BE2C (cell line): ENCODE results near the gene GNB1. TPM values are rescaled to one million over a fixed set of nuclear protein-coding genes. Genes with fewer than 3 reads are reported as not detected.

Experiments
- DNase-seq: peaks from one replicate; pipeline ENCODE4 v3.0.0-alpha.2; 2020
- H3K27me3 ChIP-seq: fragments of 250-450 bp; sonication (Bioruptor Pico); 2 replicates; pipeline ENCODE4 v1.5.1; 2020; ENCODE audit warnings: mild to moderate bottlenecking
- H3K36me3 ChIP-seq: fragments of 250-450 bp; sonication (Bioruptor Pico); 2 replicates; pipeline ENCODE4 v1.5.1; 2020; ENCODE audit warnings: mild to moderate bottlenecking
- H3K4me1 ChIP-seq: fragments of 250-450 bp; sonication (Bioruptor Pico); 2 replicates; pipeline ENCODE4 v1.5.1; 2020
- H3K4me3 ChIP-seq: 2 replicates; pipeline ENCODE4 v1.5.1; 2011; ENCODE audit warnings: low read depth, low read length
- H3K9me3 ChIP-seq: fragments of 250-450 bp; sonication (Bioruptor Pico); 2 replicates; pipeline ENCODE4 v1.5.1; 2020
- polyA plus RNA-seq: library from polyadenylated mRNA; unstranded; fragments of >200 nt; gene quantifications from one replicate; pipeline ENCODE4 v1.2.1, GENCODE V29; 2012; ENCODE audit warnings: low read depth, missing spikeins; ENCODE audit not compliant: insufficient read length, insufficient read depth
- TF ChIP-seq, protein P1 (sequence below): IDR thresholded peaks from 2 replicates; pipeline ENCODE4 v1.5.1; 2012; ENCODE audit warnings: mild to moderate bottlenecking, low read depth, low read length

The GNB1 gene
- polyA plus RNA-seq: 688 TPM

DNA sequence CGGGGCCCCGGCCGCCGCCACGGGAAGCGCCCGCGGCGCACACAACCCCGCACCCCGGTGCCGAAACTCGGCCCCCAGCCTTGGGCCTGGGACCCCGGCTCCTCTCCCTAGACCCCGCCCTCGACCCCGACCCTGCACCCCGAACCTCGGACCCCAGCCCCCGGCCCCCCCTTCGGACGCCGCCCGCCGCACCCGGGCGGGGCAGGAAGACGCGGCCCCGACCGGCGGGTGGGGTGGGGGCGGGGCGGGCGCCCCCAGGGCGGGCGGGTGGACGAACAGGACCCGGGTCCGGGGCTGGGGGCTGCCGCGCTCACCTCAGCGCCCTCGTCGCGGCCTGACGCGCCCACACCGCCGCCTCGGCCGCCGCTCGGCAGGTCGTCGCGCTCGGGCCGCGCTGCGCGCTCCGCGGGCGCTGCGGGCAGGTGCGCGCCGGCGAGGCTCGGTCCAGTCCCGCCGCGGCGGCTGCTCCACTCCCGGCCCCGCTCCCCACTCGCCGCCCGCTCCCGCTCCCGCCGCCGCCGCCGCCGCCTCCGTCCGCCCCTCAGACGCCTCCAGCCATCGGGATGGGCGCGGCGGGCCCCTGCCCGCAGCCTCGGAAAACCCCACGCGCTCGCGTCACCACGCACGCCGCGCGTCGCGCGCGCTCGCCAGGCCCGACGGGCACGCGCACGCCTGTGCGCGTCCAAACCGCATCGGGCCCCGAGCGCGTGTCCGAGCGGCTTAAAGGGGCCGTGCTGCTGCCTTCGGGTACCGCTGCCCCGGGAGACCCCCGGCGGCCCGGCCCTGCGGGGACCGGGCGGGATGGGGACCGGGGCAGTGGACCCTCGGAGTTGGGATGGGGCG lies at the start of gene GNB1:
TSS of gene GNB1 (minus strand) at position 582 of the 843 bp plus-strand sequence. CDS start 65,634 bp downstream, outside the sequence.
- DNase-seq: peak; percentile 92
- TF ChIP-seq, protein P1, sequence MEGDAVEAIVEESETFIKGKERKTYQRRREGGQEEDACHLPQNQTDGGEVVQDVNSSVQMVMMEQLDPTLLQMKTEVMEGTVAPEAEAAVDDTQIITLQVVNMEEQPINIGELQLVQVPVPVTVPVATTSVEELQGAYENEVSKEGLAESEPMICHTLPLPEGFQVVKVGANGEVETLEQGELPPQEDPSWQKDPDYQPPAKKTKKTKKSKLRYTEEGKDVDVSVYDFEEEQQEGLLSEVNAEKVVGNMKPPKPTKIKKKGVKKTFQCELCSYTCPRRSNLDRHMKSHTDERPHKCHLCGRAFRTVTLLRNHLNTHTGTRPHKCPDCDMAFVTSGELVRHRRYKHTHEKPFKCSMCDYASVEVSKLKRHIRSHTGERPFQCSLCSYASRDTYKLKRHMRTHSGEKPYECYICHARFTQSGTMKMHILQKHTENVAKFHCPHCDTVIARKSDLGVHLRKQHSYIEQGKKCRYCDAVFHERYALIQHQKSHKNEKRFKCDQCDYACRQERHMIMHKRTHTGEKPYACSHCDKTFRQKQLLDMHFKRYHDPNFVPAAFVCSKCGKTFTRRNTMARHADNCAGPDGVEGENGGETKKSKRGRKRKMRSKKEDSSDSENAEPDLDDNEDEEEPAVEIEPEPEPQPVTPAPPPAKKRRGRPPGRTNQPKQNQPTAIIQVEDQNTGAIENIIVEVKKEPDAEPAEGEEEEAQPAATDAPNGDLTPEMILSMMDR: no peak
- peaks cover 7% of the 10 kb centered on the region for H3K4me1 ChIP-seq

DNA sequence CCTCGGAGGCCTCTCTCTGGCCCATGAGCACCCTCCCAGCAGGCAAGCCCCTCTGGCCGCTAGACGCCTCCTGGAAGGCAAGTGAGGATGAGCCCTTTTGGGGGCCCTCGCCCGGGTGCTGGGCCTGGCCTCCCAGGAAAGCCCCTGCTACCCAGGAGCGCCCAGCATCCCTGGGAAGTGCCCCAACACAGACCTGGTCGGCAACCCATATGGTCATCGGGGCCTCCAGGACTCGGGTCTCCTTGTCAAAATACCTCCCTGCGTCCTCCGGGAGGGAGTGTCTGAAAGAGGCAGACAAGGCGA lies 49.2 kb upstream of the GNB1 start:
- no peak for DNase-seq
- Histone ChIP-seq H3K9me3 (no peaks in the 10 kb centered on the region), H3K4me1 (peaks cover 2% of the 10 kb centered on the region; the same call in 1 of the 2 replicates), H3K36me3 (no peaks in the 10 kb centered on the region), H3K27me3 (no peaks in the 10 kb centered on the region), H3K4me3 (no peak overlapping the region)
- TF ChIP-seq, protein P1: no peak

More for the DNA sequence above, at the start of gene GNB1:
- H3K36me3 ChIP-seq: peaks cover 6% of the 10 kb centered on the region
- peak within 1 kb of the TSS; percentile 86 for H3K4me3 ChIP-seq
- H3K9me3 ChIP-seq: no peaks in the 10 kb centered on the region
- H3K27me3 ChIP-seq: no peaks in the 10 kb centered on the region

DNA sequence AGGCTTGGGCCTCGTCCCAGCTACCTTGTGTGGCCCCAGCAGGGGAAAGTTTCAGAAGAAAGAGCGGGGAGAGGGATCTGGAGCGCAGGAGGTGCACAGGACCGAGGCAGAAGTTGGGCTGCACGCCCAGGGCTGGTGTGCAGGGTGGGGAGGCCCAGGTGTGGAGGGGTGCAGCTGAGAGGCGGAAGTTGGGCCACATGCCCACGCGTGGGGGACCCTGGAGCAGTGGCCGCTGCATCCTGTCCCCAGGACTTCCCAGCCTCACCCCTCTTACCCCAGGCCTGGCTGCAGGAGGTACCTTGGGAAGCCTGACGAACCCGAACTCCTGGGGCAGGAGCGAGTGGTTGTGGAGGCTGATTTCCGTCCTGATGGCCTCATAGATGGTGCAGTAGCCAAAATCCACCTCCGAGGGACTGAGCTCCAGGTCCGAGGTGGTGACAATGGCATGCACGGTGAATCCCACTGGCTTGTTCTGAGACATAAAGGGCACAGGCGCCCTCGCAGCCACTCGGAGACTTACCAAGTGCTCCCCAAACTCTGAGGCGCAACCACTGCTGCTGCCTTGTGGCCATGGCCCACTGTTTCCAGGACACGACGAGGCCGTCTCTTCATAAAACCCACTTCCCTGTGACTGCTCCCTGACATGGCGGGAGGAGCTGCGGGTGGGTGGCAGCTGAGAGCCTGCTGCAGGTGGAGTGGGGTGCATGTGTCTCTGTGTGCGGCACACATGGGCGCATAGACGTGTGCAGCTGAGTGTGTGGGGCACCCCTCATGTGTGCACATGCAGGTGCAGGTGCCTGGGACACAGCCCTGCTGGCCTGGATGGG lies 48.6 kb upstream of the GNB1 start:
- no peaks in the 10 kb centered on the region for H3K27me3 ChIP-seq
- no peaks in the 10 kb centered on the region for H3K36me3 ChIP-seq
- TF ChIP-seq, protein P1: no peak
- DNase-seq: no peak
- H3K4me1 ChIP-seq: peaks cover 2% of the 10 kb centered on the region; the same call in 1 of the 2 replicates
- H3K4me3 ChIP-seq: no peak overlapping the region
- H3K9me3 ChIP-seq: no peaks in the 10 kb centered on the region

DNA sequence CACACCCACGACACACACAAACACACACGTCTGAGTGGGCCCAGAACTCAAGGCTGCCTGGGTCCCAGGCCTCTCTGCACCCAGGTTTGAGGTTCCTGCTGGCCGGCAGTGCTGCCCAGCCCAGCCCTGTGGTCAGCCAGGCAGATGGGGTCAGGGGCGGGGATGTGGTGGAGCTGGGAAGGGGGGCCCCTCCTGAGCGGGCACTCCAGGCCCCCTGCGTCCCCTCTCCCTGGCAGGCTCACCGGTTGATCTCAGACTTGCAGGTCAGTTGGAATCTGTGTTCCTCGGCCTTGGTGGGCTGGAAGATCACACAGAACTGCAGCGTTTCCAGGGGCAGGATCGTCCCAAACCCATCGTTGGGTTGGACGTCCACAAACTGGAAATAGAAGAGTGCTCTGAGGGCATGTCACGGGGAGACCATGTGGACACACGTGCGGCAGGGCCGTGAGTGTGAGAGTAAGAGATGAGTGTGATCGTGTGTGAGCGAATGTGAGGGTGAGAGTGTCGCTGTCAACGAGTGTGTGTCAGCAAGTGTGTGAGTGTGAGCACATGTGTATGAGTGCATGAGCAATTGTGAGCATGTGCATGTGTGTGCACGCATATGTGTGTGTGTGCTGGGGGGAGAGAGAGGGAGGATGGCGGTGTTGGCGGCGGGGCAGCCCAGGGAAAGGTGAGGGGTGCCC lies 47.9 kb upstream of the GNB1 start:
- Histone ChIP-seq H3K36me3 (no peaks in the 10 kb centered on the region), H3K4me1 (peaks cover 2% of the 10 kb centered on the region; the same call in 1 of the 2 replicates), H3K9me3 (no peaks in the 10 kb centered on the region), H3K4me3 (no peak overlapping the region), H3K27me3 (no peaks in the 10 kb centered on the region)
- no peak for DNase-seq
- TF ChIP-seq, protein P1: no peak

GRCh38 chr1:1938276-1938573 lies 47.3 kb upstream of the GNB1 start:
- H3K27me3 ChIP-seq: no peaks in the 10 kb centered on the region
- H3K4me1 ChIP-seq: no peaks in the 10 kb centered on the region
- no peak overlapping the region for H3K4me3 ChIP-seq
- H3K9me3 ChIP-seq: no peaks in the 10 kb centered on the region
- no peaks in the 10 kb centered on the region for H3K36me3 ChIP-seq
- DNase-seq: no peak
- TF ChIP-seq, protein P1: no peak
